HG03139 (cell line): Measurements from ENCODE around the gene WDR88.

Experiments used
- ATAC-seq: cut with Tn5 transposase; IDR thresholded peaks from one replicate; pipeline ENCODE4 v1.9.1; 2021; ENCODE audit not compliant: unreplicated experiment

Gene WDR88, protein sequence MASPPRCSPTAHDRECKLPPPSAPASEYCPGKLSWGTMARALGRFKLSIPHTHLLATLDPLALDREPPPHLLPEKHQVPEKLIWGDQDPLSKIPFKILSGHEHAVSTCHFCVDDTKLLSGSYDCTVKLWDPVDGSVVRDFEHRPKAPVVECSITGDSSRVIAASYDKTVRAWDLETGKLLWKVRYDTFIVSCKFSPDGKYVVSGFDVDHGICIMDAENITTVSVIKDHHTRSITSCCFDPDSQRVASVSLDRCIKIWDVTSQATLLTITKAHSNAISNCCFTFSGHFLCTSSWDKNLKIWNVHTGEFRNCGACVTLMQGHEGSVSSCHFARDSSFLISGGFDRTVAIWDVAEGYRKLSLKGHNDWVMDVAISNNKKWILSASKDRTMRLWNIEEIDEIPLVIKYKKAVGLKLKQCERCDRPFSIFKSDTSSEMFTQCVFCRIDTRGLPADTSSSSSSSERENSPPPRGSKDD

DNA sequence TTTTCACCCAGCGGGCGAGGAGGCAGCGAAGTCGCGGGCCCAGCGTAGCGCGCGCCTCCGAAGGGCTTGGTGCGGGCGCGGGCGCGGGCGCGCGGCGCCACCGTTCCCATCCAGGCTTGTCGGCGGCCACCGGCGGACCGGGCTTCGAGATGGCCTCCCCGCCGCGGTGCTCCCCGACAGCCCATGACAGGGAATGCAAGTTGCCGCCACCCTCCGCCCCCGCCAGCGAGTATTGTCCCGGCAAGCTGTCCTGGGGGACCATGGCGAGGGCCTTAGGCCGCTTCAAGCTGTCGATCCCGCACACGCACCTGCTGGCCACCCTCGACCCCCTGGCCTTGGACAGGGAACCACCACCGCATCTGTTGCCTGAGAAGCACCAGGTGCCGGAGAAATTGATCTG, at the start of gene WDR88:
WDR88 (plus strand) TSS at position 94 of the 400 bp plus-strand sequence; CDS start at position 150, 56 bp downstream.
- no peak for ATAC-seq

DNA sequence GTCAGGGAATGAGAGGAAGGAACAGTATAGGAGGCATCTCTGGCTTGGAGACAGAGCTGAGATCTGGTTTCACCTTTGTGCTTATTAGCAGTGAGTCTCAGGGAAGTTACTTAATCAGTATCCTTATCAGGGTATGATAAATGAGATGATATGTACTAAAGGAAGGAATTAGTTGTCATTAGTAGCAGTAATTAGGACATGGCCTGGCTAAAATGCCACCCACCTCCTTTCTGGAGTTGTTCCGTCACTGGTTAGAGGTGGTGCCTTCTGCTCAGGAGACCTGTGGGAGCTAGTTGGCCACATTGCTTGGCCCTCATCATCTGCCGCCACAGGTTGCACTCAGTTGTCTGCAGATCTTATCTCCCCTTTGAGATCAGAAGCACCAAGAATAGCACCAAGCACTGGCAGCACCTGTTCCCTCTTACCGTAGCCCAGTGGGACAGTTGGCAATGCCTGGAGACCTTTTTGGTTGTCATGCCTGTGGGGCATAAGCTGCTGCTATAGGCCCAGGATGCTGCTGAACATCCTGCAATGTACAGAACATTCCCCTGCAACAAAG, 46.3 kb upstream of the WDR88 start:
- ATAC-seq = no peak

DNA sequence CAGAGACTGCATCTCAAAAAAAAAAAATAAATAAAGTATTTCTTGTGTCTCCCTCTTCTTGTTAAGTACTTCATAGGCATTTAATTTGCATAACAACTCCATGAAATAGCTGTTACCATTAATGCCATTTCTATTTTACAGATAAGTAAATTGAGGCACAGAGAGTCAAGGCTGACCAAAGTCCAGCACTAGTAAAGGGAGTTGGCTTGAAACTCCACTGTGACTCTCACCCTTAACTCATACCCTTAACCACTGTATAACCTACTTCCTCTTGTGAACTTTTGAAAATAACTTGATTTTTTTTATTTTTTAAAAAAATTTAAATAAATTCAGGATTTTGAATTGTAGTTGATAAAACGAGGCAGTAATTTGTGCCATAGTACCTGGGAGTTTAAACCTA, 45.0 kb upstream of the WDR88 start:
- ATAC-seq = no peak

DNA sequence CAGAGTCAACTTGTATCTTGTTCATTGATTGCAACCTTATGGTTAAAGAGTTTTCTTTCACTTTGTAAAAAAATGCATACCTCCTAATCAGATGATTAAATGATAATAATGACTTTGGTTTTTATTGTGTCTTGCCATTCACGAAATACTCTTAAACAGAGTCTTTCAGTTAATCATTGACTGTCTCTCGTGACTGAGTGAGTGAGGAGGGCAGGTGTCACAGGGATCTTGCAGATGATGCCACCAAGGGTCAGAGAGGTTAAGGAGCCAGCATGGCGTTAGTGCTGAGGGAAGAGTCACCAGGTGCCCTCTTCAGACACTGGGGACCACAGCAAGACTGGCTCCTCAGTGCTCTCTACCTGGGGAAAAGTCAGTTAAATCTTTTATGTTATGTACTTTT, 42.9 kb upstream of the WDR88 start:
- no peak for ATAC-seq

DNA sequence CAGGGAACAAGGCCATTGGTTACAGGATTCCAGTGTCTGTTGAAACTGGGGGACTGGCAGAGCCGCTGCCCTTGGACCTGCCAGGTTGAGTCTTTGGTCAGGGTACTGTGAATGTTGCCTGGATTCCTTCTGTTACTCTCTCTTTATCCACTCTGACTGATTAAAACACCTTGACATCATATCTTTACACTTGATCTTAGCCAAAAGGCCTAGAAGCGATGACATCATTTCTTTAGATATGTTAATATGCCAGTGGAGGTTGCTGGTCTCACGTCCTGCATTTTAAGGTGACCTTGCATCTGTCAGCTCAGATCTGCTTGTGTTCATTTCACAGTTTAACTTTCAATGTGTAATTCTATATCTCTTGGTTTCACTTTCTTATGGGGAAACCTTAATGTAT, 41.7 kb upstream of the WDR88 start:
- no peak for ATAC-seq

DNA sequence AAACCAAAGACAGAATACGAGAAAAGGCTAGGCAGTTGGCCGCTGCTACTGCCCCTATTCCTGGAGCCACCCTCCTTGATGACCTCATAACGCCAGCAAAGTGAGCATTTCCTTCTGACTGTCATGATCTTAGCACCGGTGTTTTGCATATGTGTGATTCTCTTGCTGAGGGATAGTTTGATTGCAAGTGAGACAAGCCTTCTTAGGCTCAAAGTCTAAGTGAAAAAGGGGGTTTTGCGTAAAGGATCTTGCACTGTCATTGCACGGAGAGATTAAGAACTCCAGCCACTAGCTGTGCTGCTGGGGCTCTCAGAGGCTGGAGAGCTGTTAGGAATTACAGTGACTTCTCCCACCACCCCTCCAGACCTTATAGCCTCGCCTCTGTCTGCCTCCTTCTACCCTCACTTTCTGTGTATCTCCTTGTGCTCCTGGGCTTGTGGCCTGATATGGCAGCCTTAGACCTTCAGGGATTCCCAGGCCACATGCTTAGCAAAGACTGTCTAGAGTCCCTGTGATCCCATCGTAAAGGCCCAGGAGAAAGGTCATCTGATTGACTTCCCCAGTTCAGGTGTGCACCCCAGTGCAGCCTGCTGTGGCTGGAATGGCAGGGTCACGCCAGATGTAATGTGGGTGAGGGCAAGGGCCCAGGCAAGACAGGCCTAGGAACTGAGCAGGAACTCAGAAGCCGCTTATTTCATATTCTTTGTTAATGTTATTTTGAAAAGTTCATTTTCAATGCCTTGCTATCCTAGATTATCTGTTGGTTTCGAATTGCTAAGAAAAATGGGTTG, 38.3 kb upstream of the WDR88 start:
- ATAC-seq = no peak

DNA sequence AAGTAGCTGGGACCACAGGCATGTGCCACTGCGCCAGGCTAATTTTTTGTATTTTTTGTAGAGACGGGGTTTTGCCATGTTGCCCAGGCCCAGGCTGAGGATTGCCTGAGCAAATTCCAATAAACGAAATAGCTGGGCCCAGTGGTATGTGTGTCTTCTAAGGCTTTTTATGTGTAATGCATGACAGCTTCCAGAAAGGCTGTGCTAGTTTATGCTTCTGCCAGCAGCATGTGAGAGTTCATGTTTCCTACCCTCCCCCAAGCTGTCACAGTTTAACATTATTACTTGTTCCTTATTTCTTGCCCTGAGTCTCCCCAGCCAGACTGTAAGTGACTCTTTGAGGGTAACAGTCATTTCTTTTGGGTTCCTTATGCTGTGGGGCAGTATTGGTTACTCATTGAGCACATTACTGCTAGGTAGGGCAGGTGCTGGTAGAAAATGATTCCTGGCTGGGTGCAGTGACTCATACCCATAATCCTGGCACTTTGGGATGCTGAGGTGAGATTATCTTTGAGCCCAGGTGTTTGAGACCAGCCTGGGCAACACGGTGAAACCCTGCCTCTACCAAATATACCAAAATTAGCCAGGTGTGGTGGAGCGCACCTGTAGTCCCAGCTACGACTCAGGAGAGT, 37.4 kb upstream of the WDR88 start:
- ATAC-seq = no peak

DNA sequence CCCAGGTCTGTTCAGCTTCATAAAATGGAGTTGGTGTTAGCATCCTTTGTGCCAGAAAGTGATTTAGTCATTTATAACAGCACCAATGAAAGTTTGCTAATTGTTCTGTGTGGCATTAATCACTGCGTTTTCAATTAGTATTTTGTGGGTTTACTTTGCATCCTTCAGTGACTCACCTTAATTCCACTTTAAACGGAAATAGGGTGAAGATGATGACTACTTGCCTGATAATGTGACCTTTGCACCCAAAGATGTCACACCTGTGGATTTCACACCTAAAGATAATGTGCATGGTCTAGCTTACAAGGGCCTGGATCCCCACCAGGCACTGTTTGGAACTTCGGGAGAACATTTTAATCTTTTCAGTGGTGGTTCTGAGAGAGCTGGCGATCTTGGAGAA, 35.9 kb upstream of the WDR88 start:
- no peak for ATAC-seq

DNA sequence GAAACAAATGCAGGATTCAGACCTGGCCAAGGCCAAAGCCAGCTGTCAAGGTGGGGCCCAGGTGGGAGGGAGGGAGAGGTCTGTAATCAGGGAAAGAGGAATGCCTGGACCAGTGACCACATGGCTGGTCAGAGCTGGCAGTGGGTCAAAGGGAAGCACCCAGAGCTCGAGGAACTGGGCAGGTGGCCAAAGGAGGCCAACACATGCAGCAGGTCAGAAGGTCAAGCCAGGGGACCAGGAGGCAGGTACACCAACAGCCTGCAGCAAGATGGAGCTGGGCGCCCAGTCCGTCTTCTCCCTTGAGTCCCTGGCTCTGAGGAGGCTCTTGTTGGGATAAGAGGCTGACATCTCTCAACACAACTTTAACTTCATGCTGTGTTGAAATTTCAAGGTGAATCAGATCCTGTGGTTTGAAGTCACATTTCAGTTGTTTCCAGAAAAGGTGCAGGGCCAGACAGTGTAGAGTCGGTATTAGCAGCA, 33.8 kb upstream of the WDR88 start:
- no peak for ATAC-seq

DNA sequence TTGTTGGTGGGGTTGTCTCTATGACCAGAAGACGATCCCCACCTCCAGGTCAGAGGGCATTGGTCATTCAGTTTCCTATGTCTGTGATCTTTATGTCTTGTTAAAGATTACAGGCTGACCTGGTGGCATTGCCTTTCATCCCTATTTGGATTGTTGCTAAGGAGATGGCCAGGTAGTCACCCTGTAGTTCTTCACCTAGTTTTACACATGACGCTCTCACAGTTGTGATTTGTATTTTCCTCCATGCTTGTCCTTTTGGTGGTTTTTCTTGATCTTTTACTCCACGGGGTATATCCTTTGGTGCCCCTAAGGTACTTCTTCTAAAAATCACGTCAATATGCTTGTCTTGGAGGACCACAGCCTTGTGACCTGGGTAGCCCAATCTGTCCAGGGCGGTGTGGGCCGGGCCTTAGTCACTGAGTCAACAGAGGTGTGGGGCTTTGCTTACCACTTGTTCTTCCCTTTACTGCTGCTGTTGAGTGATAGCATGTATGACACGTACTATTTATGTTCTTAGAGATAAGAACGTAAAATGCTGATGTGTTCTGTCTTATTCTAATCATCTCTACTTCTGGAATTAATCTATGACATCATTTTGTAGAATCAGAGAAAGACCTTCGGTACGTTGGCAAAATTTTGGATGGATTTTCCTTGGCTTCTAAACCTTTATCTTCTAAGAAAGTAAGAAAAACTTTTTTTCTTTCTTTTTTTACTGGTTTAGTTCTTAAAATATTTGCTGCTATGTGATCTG, 30.8 kb upstream of the WDR88 start:
- ATAC-seq = no peak

DNA sequence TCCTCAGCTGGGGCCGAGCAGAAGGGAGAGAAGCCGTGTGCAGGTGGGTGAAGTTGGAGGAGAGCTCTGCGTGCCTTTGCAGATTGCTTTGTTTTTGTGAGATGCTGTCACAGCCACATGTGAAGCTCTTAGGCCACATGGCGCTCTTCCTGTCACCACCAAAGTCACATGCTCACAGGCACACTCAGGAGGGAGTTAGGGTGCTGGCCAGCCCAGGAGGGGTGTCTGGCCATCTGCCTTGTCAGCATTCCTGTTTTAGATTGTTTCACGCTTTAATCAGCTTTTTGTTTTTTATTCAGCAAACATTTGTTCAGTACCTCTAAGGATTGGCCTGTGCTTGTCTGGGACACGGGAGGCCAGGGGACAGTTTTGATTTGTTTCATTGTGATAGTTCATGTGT, 29.0 kb upstream of the WDR88 start:
- no peak for ATAC-seq

DNA sequence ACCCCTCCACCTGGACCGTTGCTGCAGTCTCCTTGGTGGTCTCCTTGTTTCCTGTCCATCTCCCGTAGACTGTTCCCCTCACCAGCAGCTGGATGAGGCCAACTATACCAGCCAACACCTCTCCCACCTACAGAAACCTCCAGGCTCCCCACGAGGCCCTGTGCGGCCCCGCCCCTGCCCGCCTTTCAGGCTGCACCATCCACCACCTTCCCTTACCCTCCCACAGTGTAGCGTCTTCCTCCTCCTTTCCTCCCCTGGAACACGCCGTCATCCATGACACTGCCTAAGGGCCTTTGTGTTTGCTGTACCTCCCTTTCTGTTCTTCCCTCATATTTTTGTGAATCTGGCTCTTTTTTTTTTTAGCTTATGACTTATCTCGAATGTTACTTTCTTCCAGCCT, 23.8 kb upstream of the WDR88 start:
- no peak for ATAC-seq

DNA sequence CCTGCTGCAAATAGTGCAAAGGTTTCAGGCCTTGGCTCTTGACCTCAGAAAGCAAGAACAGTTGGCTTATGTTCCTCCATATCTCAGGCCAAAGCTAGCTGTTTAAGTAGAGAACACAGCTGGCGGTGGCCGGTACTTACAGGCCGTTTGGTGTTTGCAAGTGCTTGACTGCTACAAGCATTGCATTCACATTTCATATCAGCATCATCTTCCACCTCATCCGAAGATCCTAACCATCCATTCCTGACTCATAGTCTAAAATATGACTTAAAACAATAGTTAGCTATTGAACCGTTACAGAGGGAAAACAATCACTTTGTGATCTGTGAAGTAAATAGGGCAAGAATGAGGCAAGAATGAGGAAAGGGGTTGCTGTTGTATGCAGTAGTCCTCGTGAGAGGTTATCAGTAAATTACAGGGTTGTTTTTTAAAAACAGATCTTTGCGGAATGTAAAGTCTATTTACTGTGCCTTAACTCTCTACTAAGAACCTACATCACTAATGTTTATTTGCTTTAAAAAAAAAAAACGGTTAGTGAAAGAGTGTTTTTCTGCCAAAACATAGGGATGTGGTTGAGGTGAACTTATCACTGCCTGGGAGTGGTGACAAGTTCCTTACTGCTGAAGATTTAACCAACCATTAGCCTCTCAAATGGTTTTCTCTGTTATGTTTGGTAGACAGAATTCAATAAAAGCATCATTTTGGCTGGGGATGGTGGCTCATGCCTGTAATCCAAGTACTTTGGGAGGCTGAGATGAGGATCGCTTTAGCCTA, 21.6 kb upstream of the WDR88 start:
- ATAC-seq = no peak

DNA sequence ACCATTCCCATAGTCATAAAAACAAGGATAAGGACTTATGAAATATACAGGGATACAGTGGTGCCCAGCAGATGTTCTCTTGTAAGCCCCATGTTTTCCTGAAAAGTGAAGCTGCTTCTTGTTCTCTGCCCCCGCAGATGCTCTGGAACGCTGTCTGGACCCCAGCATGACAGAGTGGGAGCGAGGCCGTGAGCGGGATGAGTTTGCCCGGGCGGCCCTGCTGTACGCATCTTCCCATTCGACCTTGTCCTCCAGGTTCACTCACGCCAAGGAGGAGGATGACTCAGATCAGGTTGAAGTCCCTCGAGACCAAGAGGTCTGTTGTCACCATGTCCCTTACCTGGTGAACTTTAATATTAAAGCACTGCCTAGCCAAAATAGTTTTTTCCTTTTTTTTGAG, 20.3 kb upstream of the WDR88 start:
- no peak for ATAC-seq

DNA sequence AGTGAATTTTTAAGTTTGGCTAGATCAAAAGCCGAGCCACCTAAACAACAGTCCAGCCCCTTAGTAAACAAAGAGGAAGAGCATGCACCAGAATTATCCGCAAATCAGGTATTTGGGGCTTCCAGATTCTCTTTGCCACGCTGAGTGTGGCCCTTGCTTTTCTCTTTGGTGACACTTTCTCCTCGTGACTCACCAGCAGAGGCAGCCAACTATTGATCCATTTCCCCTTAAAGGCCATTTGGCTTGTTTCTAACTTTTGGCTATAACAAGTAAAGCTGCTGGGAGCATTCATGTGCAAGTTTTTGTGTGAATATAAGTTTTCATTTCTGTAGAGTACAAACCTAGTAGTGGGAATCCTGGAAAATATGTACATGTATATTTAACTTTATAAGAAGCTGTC, 17.6 kb upstream of the WDR88 start:
- ATAC-seq = no peak

DNA sequence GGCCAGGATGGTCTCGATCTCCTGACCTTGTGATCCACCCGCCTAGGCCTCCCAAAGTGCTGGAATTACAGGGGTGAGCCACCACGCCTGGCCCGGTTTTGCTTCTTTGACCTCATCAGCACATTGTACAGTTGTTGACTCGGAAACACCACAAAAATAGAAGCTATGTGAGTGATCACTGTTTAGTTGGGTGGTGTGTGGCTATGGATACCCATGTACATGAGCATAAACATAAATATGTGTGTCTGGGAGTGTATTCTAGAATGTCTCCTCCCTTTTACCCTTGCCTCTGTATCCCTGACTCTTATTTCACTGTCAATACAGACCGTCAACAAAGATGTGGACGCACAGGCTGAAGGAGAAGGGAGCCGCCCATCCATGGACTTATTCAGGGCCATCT, 14.4 kb upstream of the WDR88 start:
- no peak for ATAC-seq

DNA sequence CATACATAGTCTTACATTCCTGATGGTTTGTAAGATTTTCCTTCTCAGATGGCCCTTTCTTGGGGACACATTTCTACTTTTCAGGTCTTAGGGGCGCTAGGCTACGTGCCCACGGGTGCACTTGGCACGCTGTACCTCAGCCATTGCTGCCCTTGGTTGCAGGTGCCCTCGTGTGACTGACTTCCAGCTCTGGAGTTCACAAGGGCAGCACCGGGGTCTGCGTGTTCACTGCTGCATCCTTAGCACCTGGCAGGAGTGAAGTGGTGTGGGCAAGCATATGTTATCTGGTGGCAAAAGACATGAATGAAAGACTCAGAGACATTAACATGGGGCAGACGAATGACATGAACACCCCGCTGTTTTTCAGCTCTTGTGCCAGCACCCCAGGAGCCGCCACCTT, 13.3 kb upstream of the WDR88 start:
- ATAC-seq = no peak

DNA sequence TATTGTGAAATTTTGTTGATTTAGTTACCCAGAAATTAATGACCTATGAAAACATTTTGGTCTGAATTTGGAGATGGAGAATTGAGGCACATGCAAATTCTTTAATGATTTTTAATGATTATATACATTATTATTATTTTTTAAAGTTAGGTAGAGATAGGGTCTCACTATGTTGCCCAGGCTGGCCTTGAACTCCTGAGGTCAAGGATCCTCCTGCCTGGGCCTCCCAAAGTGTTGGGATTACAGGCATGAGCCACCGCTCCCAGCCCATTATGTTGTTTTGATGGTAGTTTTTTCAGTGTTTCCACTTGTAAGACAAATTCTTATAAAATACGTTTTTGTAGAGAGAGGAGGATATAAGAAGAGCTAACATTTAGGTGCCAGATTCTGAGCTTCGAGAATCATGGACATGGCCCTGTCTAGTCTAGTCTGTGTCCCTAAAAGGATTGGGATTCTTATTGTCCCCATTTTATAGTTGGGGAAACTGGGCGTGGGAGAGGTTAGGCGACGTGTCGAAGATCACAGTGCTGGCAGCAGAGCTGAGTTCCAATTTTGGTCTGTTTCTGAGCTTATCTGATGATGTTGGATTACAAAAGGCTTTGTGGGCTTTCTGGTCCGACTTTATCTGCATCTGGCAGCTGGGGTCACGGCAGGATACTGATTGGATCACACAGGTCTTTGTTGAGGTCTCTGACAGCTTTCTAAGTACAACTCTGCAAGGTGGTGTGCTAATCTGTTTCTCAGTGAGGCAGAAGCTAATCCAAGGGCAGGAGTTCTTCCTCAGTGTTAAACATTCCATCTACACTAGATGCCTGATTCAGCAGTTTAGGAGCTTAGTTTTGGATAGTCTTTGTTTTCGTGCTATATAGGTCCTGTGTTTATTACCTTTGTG, 7.5 kb upstream of the WDR88 start:
- no peak for ATAC-seq

DNA sequence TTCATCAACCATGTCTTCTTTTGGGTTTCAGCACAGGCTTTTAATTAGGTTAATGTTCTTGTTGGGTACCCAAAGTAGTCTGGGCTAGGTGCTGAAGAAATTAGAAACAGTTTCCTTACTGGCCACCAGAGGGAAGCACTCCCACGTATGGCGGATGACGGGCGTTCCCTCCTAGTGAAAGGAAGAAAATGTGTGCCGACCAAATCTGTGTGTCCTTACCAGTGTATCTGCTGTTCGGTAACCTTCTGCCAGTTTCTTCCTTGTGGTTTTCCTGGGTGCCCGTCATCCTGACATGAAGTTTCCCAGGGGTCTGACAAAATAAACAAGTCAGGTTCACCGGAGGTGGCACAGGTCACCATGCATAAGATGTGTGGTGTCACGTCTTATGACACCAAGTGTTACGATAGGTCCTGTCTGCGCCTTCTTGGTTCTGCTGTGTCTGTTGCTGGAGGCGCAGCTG, 6.0 kb upstream of the WDR88 start:
- no peak for ATAC-seq
